IPS-18a (cell line): ENCODE data around the gene CERS1.

Experiments used
- H3K27ac ChIP-seq: one replicate; pipeline ENCODE4 v1.5.1; 2013; ENCODE audit warnings: low read length
- H3K27me3 ChIP-seq: one replicate; pipeline ENCODE4 v1.6.1; 2013; ENCODE audit warnings: mild to moderate bottlenecking, low read length; ENCODE audit not compliant: control insufficient read depth, insufficient read depth
- H3K36me3 ChIP-seq: one replicate; pipeline ENCODE4 v1.6.1; 2013; ENCODE audit warnings: low read depth, low read length; ENCODE audit not compliant: control insufficient read depth
- H3K4me1 ChIP-seq: one replicate; pipeline ENCODE4 v1.6.1; 2013; ENCODE audit warnings: low read depth, low read length; ENCODE audit not compliant: control insufficient read depth
- H3K4me3 ChIP-seq: one replicate; pipeline ENCODE4 v1.5.1; 2013; ENCODE audit warnings: low read length
- H3K9ac ChIP-seq: one replicate; pipeline ENCODE4 v1.6.1; 2013; ENCODE audit warnings: mild to moderate bottlenecking, low read length, moderate library complexity
- H3K9me3 ChIP-seq: one replicate; pipeline ENCODE4 v1.6.1; 2013; ENCODE audit warnings: low read depth, low read length; ENCODE audit not compliant: control insufficient read depth

CERS1 gene

GRCh38 chr19:18878058-18878797 lies 17.7 kb downstream of the CERS1 start:
- Histone ChIP-seq H3K9me3 (no peaks in the 10 kb centered on the region), H3K36me3 (peaks cover 14% of the 10 kb centered on the region), H3K27ac (no peak overlapping the region), H3K9ac (no peak overlapping the region), H3K27me3 (no peaks in the 10 kb centered on the region), H3K4me1 (no peaks in the 10 kb centered on the region), H3K4me3 (no peak overlapping the region)

- no peaks in the 10 kb centered on the region for H3K27me3 ChIP-seq
- no peak overlapping the region for H3K4me3 ChIP-seq
- H3K36me3 ChIP-seq, result peaks cover 13% of the 10 kb centered on the region
- H3K9me3 ChIP-seq, result no peaks in the 10 kb centered on the region
- H3K27ac ChIP-seq, result no peak overlapping the region
- H3K9ac ChIP-seq, result no peak overlapping the region
- no peaks in the 10 kb centered on the region for H3K4me1 ChIP-seq
Measured at GRCh38 chr19:18876865-18877264, 19.1 kb downstream of the CERS1 start.

GRCh38 chr19:18875726-18876125 lies 20.2 kb downstream of the CERS1 start:
- Histone ChIP-seq H3K9me3 (no peaks in the 10 kb centered on the region), H3K4me3 (no peak overlapping the region), H3K27ac (no peak overlapping the region), H3K4me1 (no peaks in the 10 kb centered on the region), H3K36me3 (peaks cover 8% of the 10 kb centered on the region), H3K27me3 (no peaks in the 10 kb centered on the region), H3K9ac (no peak overlapping the region)

GRCh38 chr19:18871543-18871942 lies 24.4 kb downstream of the CERS1 start:
- Histone ChIP-seq H3K27me3 (no peaks in the 10 kb centered on the region), H3K9ac (no peak overlapping the region), H3K27ac (no peak overlapping the region), H3K4me1 (no peaks in the 10 kb centered on the region), H3K9me3 (no peaks in the 10 kb centered on the region), H3K4me3 (no peak overlapping the region), H3K36me3 (peaks cover 9% of the 10 kb centered on the region)

GRCh38 chr19:18870531-18871172 lies 25.3 kb downstream of the CERS1 start:
- H3K36me3 ChIP-seq, result peaks cover 14% of the 10 kb centered on the region

GRCh38 chr19:18869781-18870530 lies 26.0 kb downstream of the CERS1 start:
- Histone ChIP-seq H3K4me3 (no peak overlapping the region), H3K27ac (no peak overlapping the region), H3K4me1 (no peaks in the 10 kb centered on the region)

More at GRCh38 chr19:18870531-18871172, 25.3 kb downstream of the CERS1 start:
- Histone ChIP-seq H3K9ac (no peak overlapping the region), H3K4me1 (no peaks in the 10 kb centered on the region), H3K9me3 (no peaks in the 10 kb centered on the region), H3K27ac (no peak overlapping the region), H3K4me3 (no peak overlapping the region), H3K27me3 (no peaks in the 10 kb centered on the region)

GRCh38 chr19:18869023-18869618 lies 26.8 kb downstream of the CERS1 start:
- no peak overlapping the region for H3K9ac ChIP-seq
- H3K4me1 ChIP-seq, result no peaks in the 10 kb centered on the region
- H3K36me3 ChIP-seq, result peaks cover 27% of the 10 kb centered on the region
- no peak overlapping the region for H3K27ac ChIP-seq
- no peaks in the 10 kb centered on the region for H3K27me3 ChIP-seq
- H3K4me3 ChIP-seq, result no peak overlapping the region
- H3K9me3 ChIP-seq, result no peaks in the 10 kb centered on the region

More at GRCh38 chr19:18869781-18870530, 26.0 kb downstream of the CERS1 start:
- Histone ChIP-seq H3K36me3 (peaks cover 18% of the 10 kb centered on the region), H3K9me3 (no peaks in the 10 kb centered on the region), H3K27me3 (no peaks in the 10 kb centered on the region), H3K9ac (no peak overlapping the region)

GRCh38 chr19:18868380-18869022 lies 27.5 kb downstream of the CERS1 start:
- no peaks in the 10 kb centered on the region for H3K4me1 ChIP-seq
- H3K36me3 ChIP-seq, result peaks cover 32% of the 10 kb centered on the region
- no peaks in the 10 kb centered on the region for H3K27me3 ChIP-seq
- H3K9ac ChIP-seq, result no peak overlapping the region
- no peak overlapping the region for H3K4me3 ChIP-seq
- no peak overlapping the region for H3K27ac ChIP-seq
- H3K9me3 ChIP-seq, result no peaks in the 10 kb centered on the region

GRCh38 chr19:18867751-18868150 lies 28.2 kb downstream of the CERS1 start:
- Histone ChIP-seq H3K27me3 (no peaks in the 10 kb centered on the region), H3K36me3 (peaks cover 39% of the 10 kb centered on the region), H3K4me3 (no peak overlapping the region), H3K4me1 (no peaks in the 10 kb centered on the region), H3K9me3 (no peaks in the 10 kb centered on the region), H3K27ac (no peak overlapping the region), H3K9ac (no peak overlapping the region)

- Histone ChIP-seq H3K4me1 (no peaks in the 10 kb centered on the region), H3K9me3 (no peaks in the 10 kb centered on the region), H3K27me3 (no peaks in the 10 kb centered on the region), H3K9ac (no peak overlapping the region), H3K4me3 (no peak overlapping the region), H3K27ac (no peak overlapping the region), H3K36me3 (peaks cover 45% of the 10 kb centered on the region)
Measured at GRCh38 chr19:18867199-18867598, 28.8 kb downstream of the CERS1 start.

- Histone ChIP-seq H3K27ac (no peak overlapping the region), H3K9me3 (no peaks in the 10 kb centered on the region), H3K36me3 (peaks cover 49% of the 10 kb centered on the region)
Measured at GRCh38 chr19:18866800-18867123, 29.2 kb downstream of the CERS1 start.

More at GRCh38 chr19:18866800-18867123, 29.2 kb downstream of the CERS1 start:
- no peaks in the 10 kb centered on the region for H3K27me3 ChIP-seq
- H3K4me3 ChIP-seq, result no peak overlapping the region
- H3K4me1 ChIP-seq, result no peaks in the 10 kb centered on the region
- no peak overlapping the region for H3K9ac ChIP-seq
